ENCODE data around the gene RALA.

- TF ChIP-seq EZH2 (IDR thresholded peaks at IDR 0.05; ENCODE audit: borderline replicate concordance, low read length) (no peak), CTCF (IDR thresholded peaks at IDR 0.05; ENCODE audit: low read length) (no peak)
Observed at GRCh38 chr7:39672176-39672575, 48.8 kb downstream of the RALA start.
